OCI-LY1 (cell line): ENCODE measurements around the gene SSPN.

Experiments used
- EZH2 ChIP-seq: fragments of 200-600 bp; sonication (generic), shearing (Covaris generic); IDR thresholded peaks from 2 replicates; pipeline ENCODE4 v1.8.0; 2017; ENCODE audit warnings: borderline replicate concordance, mixed run types, mild to moderate bottlenecking, antibody characterized with exemption, low read length, moderate library complexity, mixed read lengths
- TF ChIP-seq, protein P1 (sequence below): fragments of 200-600 bp; sonication (generic), shearing (Covaris generic); IDR thresholded peaks from 2 replicates; pipeline ENCODE4 v1.5.1; 2017; ENCODE audit warnings: mild to moderate bottlenecking, antibody characterized with exemption, low read length, moderate library complexity, mixed read lengths

DNA sequence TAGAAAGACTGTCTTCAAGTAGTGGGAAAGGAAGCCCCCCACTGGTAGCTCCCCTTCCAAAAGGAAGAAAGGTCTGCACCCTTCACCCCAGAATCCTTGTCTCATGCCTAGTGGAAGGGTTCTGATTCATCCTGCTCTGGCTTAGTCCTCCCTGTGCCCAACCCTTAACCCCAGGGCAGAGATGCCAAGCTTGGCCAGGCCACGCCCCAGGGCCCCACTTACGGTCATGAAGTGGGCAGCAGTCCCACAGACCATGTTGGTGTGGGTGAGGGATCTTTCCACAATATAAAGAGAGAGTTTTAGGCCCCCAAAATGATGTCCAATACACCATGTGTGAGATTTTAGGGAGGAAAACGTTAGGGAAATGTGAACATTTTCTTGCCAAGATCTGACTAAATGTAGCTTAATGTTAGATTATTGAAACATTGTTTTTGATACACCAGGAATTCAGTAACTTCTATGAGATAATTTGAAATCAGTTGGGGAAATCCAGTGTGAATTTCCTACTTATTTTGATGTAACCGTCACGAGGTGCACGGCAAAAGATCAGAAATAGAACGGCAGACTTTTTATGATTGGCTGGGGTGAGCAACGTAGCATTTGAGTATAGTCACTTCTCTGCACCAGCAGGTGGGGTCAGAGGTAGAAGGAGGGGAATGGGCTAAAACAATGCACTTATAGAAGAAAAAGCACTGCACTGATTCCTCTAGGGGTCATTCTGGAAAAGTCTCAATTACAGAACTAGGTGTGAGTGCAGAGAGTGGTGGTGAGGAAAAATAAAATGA is 8.2 kb upstream of the SSPN start:
- TF ChIP-seq, protein P1, sequence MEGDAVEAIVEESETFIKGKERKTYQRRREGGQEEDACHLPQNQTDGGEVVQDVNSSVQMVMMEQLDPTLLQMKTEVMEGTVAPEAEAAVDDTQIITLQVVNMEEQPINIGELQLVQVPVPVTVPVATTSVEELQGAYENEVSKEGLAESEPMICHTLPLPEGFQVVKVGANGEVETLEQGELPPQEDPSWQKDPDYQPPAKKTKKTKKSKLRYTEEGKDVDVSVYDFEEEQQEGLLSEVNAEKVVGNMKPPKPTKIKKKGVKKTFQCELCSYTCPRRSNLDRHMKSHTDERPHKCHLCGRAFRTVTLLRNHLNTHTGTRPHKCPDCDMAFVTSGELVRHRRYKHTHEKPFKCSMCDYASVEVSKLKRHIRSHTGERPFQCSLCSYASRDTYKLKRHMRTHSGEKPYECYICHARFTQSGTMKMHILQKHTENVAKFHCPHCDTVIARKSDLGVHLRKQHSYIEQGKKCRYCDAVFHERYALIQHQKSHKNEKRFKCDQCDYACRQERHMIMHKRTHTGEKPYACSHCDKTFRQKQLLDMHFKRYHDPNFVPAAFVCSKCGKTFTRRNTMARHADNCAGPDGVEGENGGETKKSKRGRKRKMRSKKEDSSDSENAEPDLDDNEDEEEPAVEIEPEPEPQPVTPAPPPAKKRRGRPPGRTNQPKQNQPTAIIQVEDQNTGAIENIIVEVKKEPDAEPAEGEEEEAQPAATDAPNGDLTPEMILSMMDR, result peak; percentile 28; the same call in 1 of the 2 replicates
- no peak for TF ChIP-seq EZH2
